ENCODE results near the gene SLC37A1.

SLC37A1 gene

GRCh38 chr21:42505090-42505726 is 8.4 kb upstream of the SLC37A1 start:
- TF ChIP-seq POLR2A (IDR thresholded peaks at IDR 0.05; ENCODE audit: low read depth, low read length): no peak
- FAIRE-seq: no peak
- no peak for DNase-seq (ENCODE audit: insufficient read length, low spot score)

DNA sequence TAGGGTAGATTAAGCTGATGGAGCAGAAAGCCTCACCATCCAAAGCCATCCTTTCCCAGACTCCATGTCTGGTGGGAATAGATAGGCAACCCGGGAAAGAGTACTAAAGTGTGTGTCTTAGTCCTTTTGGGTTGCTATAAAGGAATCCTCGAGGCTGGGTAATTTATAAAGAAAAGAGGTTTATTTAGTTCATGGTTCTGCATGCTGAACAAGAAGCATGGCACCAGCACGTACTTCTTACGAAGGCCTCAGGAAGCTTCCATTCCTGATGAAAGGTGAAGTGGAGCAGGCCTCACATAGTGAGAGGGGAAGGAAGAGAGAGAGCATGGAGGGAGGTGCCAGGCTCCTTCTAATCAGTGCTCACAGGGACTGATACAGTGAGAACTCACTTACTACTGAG is 6.2 kb upstream of the SLC37A1 start:
- no peak for TF ChIP-seq POLR2A (IDR thresholded peaks at IDR 0.05; ENCODE audit: low read depth, low read length)
- DNase-seq (ENCODE audit: insufficient read length, low spot score) (no peak), FAIRE-seq (no peak)

- TF ChIP-seq POLR2A (IDR thresholded peaks at IDR 0.05; ENCODE audit: low read depth, low read length): no peak
- DNase-seq (ENCODE audit: insufficient read length, low spot score): no peak
- no peak for FAIRE-seq
These were observed 5.3 kb upstream of the SLC37A1 start for GRCh38 chr21:42508371-42508770.

DNA sequence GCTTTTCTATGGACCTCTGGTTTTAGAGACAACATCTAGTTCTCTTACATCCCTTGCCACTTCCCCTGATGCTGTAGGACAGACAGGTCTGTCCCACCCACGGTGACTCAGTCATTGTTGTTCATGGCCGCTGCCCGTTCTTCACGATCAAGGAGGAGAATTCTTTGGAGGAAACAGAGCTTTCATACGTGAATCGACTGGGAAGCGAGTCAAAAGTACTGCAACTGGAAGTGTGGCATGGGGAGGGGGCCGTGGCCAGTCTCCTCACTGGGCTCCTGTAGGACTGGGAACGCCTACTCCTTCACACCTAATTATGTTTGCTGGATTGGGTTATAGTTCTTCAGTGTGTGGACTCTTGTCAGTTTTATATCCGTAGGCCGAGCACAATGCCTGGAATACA is 4.4 kb upstream of the SLC37A1 start:
- no peak for TF ChIP-seq POLR2A (IDR thresholded peaks at IDR 0.05; ENCODE audit: low read depth, low read length)
- DNase-seq (ENCODE audit: insufficient read length, low spot score) (no peak), FAIRE-seq (no peak)

- FAIRE-seq (no peak), DNase-seq (ENCODE audit: insufficient read length, low spot score) (no peak)
- no peak for TF ChIP-seq POLR2A (IDR thresholded peaks at IDR 0.05; ENCODE audit: low read depth, low read length)
These were observed 1.2 kb upstream of the SLC37A1 start for GRCh38 chr21:42512346-42513034.

GRCh38 chr21:42513985-42514882 is 582 bp downstream of the SLC37A1 start:
- no peak for DNase-seq (ENCODE audit: insufficient read length, low spot score)
- no peak for TF ChIP-seq POLR2A (IDR thresholded peaks at IDR 0.05; ENCODE audit: low read depth, low read length)
- FAIRE-seq: no peak

DNA sequence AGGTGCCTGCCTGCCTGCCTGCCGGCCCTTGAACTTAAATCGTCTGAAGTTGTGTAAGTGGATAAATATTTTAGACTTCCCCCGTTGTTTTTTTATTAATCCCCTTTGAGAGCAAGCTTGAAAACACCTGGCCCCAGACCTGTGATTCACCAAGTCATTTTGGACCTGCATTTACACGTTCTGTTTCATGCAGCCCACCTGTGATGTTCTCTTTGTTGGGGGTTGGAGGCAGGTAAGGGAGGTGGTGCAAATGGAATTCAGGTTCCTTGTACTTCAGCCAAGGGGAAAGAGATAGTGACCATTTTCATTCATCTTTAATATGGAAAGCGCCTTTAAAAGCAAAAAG is 1.2 kb downstream of the SLC37A1 start:
- no peak for TF ChIP-seq POLR2A (IDR thresholded peaks at IDR 0.05; ENCODE audit: low read depth, low read length)
- DNase-seq (ENCODE audit: insufficient read length, low spot score): no peak
- no peak for FAIRE-seq

GRCh38 chr21:42515708-42516502 is 2.3 kb downstream of the SLC37A1 start:
- TF ChIP-seq POLR2A (IDR thresholded peaks at IDR 0.05; ENCODE audit: low read depth, low read length): no peak
- DNase-seq (ENCODE audit: insufficient read length, low spot score): no peak
- no peak for FAIRE-seq

- peak; percentile 97 for DNase-seq (ENCODE audit: insufficient read length, low spot score)
- peak; percentile 68 for FAIRE-seq
- TF ChIP-seq POLR2A (IDR thresholded peaks at IDR 0.05; ENCODE audit: low read depth, low read length): no peak
These were observed 4.6 kb downstream of the SLC37A1 start for GRCh38 chr21:42518215-42518614.

DNA sequence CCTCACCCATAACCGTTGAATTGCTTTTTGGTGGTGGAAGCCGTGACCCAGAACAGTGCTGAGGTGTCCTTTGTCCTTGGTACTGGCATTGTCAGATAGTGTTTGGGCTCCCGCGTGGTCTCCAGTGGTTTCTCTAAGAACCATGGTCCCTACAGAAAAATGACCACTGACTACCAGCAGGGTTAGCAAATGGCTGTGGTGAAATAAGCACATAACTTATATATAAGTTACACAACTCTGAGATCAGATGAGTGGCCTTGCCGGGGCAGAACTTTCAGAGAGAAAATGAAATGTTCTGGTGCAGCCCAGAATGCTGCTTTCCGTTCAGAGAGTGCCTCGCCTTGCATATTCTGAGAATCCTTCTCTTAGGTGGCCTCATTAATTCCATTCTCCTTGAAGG is 5.0 kb downstream of the SLC37A1 start:
- DNase-seq (ENCODE audit: insufficient read length, low spot score) (no peak), FAIRE-seq (no peak)
- TF ChIP-seq POLR2A (IDR thresholded peaks at IDR 0.05; ENCODE audit: low read depth, low read length): no peak

GRCh38 chr21:42520628-42521253 is 7.1 kb downstream of the SLC37A1 start:
- FAIRE-seq (no peak), DNase-seq (ENCODE audit: insufficient read length, low spot score) (no peak)
- TF ChIP-seq POLR2A (IDR thresholded peaks at IDR 0.05; ENCODE audit: low read depth, low read length): no peak

GRCh38 chr21:42521384-42521783 is 7.7 kb downstream of the SLC37A1 start:
- FAIRE-seq: no peak
- DNase-seq (ENCODE audit: insufficient read length, low spot score): no peak
- TF ChIP-seq POLR2A (IDR thresholded peaks at IDR 0.05; ENCODE audit: low read depth, low read length): no peak

DNA sequence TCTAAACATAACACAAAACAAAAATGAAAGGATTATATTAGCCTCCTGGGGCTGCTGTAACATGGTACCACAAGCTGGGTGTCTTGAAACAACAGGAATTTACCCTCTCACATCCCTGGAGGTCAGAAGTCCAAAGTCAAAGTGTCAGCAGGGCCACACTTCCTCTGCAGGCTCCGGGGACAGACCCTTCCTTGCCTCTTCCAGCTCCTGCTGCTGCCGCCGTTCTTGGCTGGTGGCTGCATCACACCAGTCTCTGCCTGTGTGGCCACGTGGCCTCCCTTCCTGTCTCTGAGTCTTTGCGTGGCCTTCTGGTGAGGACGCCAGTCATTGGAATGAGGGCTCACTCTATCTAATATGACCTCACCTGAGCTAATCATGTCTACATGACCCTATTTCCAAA is 8.2 kb downstream of the SLC37A1 start:
- no peak for TF ChIP-seq POLR2A (IDR thresholded peaks at IDR 0.05; ENCODE audit: low read depth, low read length)
- FAIRE-seq (no peak), DNase-seq (ENCODE audit: insufficient read length, low spot score) (no peak)
